Measurements from ENCODE around the gene ZNF747. TPM values are rescaled to one million over a fixed set of nuclear protein-coding genes. Genes with fewer than 3 reads are reported as not detected.
"Not testable (repeated sequence)": the region's sequence is repeated elsewhere in the genome, so short reads cannot be mapped to it uniquely, and the experiment has no call there.

Gene ZNF747
- total RNA-seq, 1 experiment from 2014 or later, result 10.9 TPM

- H3K4me1 ChIP-seq (ENCODE audit: control insufficient read depth, insufficient read depth, low read length), result peaks cover 4% of the 10 kb centered on the region
- in situ Hi-C loops (cut with HindIII; ENCODE audit: low pct_unique_long_range_greater_than_20kb, low sequenced_read_pairs), result no loop called here
- no peaks in the 10 kb centered on the region for H3K9me3 ChIP-seq (ENCODE audit: control insufficient read depth, insufficient read depth, low read depth, low read length)
- H3K27ac ChIP-seq (ENCODE audit: low read length), result no peak overlapping the region
- BruUV-seq (replicated peaks), result no TSS peak
- ChIA-PET POLR2A (no interaction called here), CTCF (no interaction called here)
- intact Hi-C loops (cut with micrococcal nuclease; ENCODE audit: unreplicated experiment), result no loop called here
- H3K36me3 ChIP-seq (ENCODE audit: control insufficient read depth, insufficient read depth, low read length), result no peaks in the 10 kb centered on the region
- no peak overlapping the region for H3K4me3 ChIP-seq (ENCODE audit: low read depth in 2 of 2, low read length in 2 of 2)
- DNase-seq (ENCODE audit: low read depth, low spot score) (no peak), ATAC-seq (no peak)
- no peak for TF ChIP-seq TCF7L2 (IDR thresholded peaks at IDR 0.05; ENCODE audit: low read depth, low read length)
- H3K27me3 ChIP-seq (ENCODE audit: control insufficient read depth, insufficient read depth, low read length), result no peaks in the 10 kb centered on the region
These were observed 7.1 kb upstream of the ZNF747 start for GRCh38 chr16:30541502-30542329.

- H3K4me1 ChIP-seq (ENCODE audit: control insufficient read depth, insufficient read depth, low read length); BruUV-seq (replicated peaks); H3K27me3 ChIP-seq (ENCODE audit: control insufficient read depth, insufficient read depth, low read length); H3K4me3 ChIP-seq (ENCODE audit: low read depth in 2 of 2, low read length in 2 of 2); in situ Hi-C loops (cut with HindIII; ENCODE audit: low pct_unique_long_range_greater_than_20kb, low sequenced_read_pairs); intact Hi-C loops (cut with micrococcal nuclease; ENCODE audit: unreplicated experiment); H3K27ac ChIP-seq (ENCODE audit: low read length); POLR2A ChIA-PET; H3K9me3 ChIP-seq (ENCODE audit: control insufficient read depth, insufficient read depth, low read depth, low read length); H3K36me3 ChIP-seq (ENCODE audit: control insufficient read depth, insufficient read depth, low read length); ATAC-seq; CTCF ChIA-PET; DNase-seq (ENCODE audit: low read depth, low spot score): not testable (repeated sequence)
These were observed 6.3 kb upstream of the ZNF747 start for GRCh38 chr16:30540916-30541464.

DNA sequence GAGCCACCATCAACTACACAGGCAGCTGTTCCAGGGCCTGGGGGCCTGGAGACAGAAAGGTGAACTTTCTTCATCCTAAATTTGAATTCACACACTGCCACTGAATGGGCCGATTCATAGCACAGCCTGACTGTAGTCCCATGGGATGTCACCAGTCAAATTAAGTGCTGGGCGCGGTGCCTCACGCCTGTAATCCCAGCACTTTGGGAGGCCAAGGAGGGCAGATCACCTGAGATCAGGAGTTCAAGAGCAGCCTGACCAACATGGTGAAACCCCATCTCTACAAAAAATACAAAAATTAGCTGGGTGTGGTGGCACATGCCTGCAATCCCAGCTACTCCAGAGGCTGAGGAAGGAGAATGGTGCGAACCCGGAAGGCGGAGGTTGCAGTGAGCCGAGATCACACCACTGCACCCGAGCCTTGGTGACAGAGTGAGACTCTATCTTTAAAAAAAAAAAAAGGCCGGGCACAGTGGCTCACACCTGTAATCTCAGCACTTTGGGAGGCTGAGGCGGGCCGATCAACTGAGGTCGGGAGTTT lies 5.4 kb upstream of the ZNF747 start:
- in situ Hi-C loops (cut with HindIII; ENCODE audit: low pct_unique_long_range_greater_than_20kb, low sequenced_read_pairs); H3K27ac ChIP-seq (ENCODE audit: low read length): not testable (repeated sequence)

DNA sequence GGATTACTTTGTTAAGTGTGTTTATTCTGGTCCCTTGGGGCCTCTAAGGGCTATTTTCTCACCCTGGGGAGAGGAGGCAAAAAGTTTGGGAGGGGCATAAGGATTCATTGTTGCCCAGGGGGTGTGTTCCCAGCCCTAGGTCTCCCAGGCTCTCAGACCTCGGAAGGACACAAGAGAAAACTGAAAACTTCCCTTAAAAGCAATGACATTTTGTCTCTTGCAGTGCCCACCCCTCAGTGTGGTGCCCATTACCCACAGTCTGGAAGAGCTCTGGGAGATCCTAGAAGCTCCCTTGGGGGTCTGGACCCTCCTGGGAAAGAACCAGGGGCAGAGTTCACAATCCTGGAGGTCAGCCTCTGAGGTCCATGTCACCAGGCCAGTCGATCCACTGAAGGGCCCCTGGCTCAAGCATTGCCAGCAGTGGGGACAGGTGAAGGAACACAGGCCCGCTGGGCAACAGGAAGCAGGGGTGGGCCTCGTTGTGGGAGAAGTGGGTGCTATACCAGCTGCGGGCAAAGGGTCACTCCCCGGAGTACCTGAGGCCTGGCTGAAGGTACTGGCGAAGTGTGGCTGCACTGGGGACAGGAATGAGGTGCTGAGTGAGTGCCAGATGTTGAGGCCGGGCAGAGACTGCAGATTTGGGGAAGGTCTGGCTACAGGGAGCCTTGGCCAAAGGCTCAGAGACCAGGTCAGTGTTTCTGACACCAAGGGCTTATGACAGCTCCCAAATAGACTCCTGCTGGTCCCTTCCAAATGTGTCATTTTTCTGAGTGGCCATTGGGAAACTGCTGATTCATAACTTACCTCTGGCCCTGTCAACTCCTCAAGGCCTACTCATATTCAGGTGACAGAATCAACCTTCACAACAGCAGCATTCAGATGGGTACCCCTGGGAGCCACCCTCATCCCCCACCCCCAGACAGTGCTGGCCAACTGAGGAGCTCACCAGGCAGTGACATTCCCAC lies 4.6 kb upstream of the ZNF747 start:
- Histone ChIP-seq H3K27ac (ENCODE audit: low read length) (no peak overlapping the region), H3K4me3 (ENCODE audit: low read depth in 2 of 2, low read length in 2 of 2) (no peak overlapping the region), H3K27me3 (ENCODE audit: control insufficient read depth, insufficient read depth, low read length) (no peaks in the 10 kb centered on the region), H3K4me1 (ENCODE audit: control insufficient read depth, insufficient read depth, low read length) (peaks cover 17% of the 10 kb centered on the region), H3K36me3 (ENCODE audit: control insufficient read depth, insufficient read depth, low read length) (no peaks in the 10 kb centered on the region), H3K9me3 (ENCODE audit: control insufficient read depth, insufficient read depth, low read depth, low read length) (no peaks in the 10 kb centered on the region)
- ChIA-PET POLR2A (no interaction called here), CTCF (no interaction called here)
- TF ChIP-seq TCF7L2 (IDR thresholded peaks at IDR 0.05; ENCODE audit: low read depth, low read length) (no peak), SIN3A (IDR thresholded peaks at IDR 0.05; ENCODE audit: borderline replicate concordance, insufficient read depth, low read depth, low read length) (no peak), POLR2AphosphoS5 (IDR thresholded peaks at IDR 0.05; ENCODE audit: low read depth, low read length) (no peak)
- TF ChIP-seq, protein P1, sequence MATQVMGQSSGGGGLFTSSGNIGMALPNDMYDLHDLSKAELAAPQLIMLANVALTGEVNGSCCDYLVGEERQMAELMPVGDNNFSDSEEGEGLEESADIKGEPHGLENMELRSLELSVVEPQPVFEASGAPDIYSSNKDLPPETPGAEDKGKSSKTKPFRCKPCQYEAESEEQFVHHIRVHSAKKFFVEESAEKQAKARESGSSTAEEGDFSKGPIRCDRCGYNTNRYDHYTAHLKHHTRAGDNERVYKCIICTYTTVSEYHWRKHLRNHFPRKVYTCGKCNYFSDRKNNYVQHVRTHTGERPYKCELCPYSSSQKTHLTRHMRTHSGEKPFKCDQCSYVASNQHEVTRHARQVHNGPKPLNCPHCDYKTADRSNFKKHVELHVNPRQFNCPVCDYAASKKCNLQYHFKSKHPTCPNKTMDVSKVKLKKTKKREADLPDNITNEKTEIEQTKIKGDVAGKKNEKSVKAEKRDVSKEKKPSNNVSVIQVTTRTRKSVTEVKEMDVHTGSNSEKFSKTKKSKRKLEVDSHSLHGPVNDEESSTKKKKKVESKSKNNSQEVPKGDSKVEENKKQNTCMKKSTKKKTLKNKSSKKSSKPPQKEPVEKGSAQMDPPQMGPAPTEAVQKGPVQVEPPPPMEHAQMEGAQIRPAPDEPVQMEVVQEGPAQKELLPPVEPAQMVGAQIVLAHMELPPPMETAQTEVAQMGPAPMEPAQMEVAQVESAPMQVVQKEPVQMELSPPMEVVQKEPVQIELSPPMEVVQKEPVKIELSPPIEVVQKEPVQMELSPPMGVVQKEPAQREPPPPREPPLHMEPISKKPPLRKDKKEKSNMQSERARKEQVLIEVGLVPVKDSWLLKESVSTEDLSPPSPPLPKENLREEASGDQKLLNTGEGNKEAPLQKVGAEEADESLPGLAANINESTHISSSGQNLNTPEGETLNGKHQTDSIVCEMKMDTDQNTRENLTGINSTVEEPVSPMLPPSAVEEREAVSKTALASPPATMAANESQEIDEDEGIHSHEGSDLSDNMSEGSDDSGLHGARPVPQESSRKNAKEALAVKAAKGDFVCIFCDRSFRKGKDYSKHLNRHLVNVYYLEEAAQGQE (IDR thresholded peaks at IDR 0.05; ENCODE audit: insufficient read depth in 1 of 2, low read depth in 2 of 2, low read length in 1 of 2), result no peak
- TF ChIP-seq, protein P2, sequence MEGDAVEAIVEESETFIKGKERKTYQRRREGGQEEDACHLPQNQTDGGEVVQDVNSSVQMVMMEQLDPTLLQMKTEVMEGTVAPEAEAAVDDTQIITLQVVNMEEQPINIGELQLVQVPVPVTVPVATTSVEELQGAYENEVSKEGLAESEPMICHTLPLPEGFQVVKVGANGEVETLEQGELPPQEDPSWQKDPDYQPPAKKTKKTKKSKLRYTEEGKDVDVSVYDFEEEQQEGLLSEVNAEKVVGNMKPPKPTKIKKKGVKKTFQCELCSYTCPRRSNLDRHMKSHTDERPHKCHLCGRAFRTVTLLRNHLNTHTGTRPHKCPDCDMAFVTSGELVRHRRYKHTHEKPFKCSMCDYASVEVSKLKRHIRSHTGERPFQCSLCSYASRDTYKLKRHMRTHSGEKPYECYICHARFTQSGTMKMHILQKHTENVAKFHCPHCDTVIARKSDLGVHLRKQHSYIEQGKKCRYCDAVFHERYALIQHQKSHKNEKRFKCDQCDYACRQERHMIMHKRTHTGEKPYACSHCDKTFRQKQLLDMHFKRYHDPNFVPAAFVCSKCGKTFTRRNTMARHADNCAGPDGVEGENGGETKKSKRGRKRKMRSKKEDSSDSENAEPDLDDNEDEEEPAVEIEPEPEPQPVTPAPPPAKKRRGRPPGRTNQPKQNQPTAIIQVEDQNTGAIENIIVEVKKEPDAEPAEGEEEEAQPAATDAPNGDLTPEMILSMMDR (IDR thresholded peaks at IDR 0.05), result no peak
- intact Hi-C loops (cut with micrococcal nuclease; ENCODE audit: unreplicated experiment), result no loop called here
- no TSS peak for BruUV-seq (replicated peaks)
- in situ Hi-C loops (cut with HindIII; ENCODE audit: low pct_unique_long_range_greater_than_20kb, low sequenced_read_pairs), result no loop called here
- DNase-seq (ENCODE audit: low read depth, low spot score) (no peak), ATAC-seq (no peak)

More for the DNA sequence above, 5.4 kb upstream of the ZNF747 start:
- H3K4me3 ChIP-seq (ENCODE audit: low read depth in 2 of 2, low read length in 2 of 2); DNase-seq (ENCODE audit: low read depth, low spot score); H3K27me3 ChIP-seq (ENCODE audit: control insufficient read depth, insufficient read depth, low read length); H3K36me3 ChIP-seq (ENCODE audit: control insufficient read depth, insufficient read depth, low read length); BruUV-seq (replicated peaks); ATAC-seq; H3K9me3 ChIP-seq (ENCODE audit: control insufficient read depth, insufficient read depth, low read depth, low read length); intact Hi-C loops (cut with micrococcal nuclease; ENCODE audit: unreplicated experiment); POLR2A ChIA-PET; CTCF ChIA-PET: not testable (repeated sequence)
- peaks cover 16% of the 10 kb centered on the region for H3K4me1 ChIP-seq (ENCODE audit: control insufficient read depth, insufficient read depth, low read length)
